HepG2 (cell line): ENCODE results near the gene BRMS1. TPM values are rescaled to one million over a fixed set of nuclear protein-coding genes. Genes with fewer than 3 reads are reported as not detected.
A peak's percentile ranks its signal among the peaks of the same experiment; 100 is the strongest.

Source experiments
- ARID4A ChIP-seq: sonication (generic); formaldehyde crosslinking; IDR thresholded peaks from 2 replicates; pipeline ENCODE4 v1.5.0; 2020; ENCODE audit warnings: mild to moderate bottlenecking, missing genetic modification reagents, borderline replicate concordance
- ARID5B ChIP-seq: IDR thresholded peaks from 2 replicates; pipeline ENCODE4 v1.4.0; 2020; ENCODE audit warnings: mild to moderate bottlenecking, missing genetic modification reagents
- CSRNP2 ChIP-seq: sonication (generic); formaldehyde crosslinking; conservative IDR thresholded peaks from 2 replicates; pipeline ENCODE4 v1.8.0; 2022; ENCODE audit warnings: low read depth, missing genetic modification reagents
- DPF2 ChIP-seq: sonication (generic); formaldehyde crosslinking; IDR thresholded peaks from 2 replicates; pipeline ENCODE4 v1.4.0; 2020; ENCODE audit warnings: mild to moderate bottlenecking, low read depth, missing genetic modification reagents, borderline replicate concordance
- HOXA9 ChIP-seq: sonication (generic); formaldehyde crosslinking; IDR thresholded peaks from 2 replicates; pipeline ENCODE4 v1.8.1; 2022; ENCODE audit warnings: missing genetic modification reagents, mild to moderate bottlenecking, moderate library complexity, borderline replicate concordance
- ISX ChIP-seq: sonication (generic); formaldehyde crosslinking; conservative IDR thresholded peaks from 2 replicates; pipeline ENCODE4 v1.5.0; 2020; ENCODE audit warnings: missing genetic modification reagents
- NFKBIZ ChIP-seq: IDR thresholded peaks from 2 replicates; pipeline ENCODE4 v1.6.1; 2018; ENCODE audit warnings: missing genetic modification reagents, missing compliant biosample characterization
- RCOR2 ChIP-seq: IDR thresholded peaks from 2 replicates; pipeline ENCODE4 v1.6.1; 2016; ENCODE audit warnings: missing biosample characterization, missing genetic modification reagents
- SMAD3 ChIP-seq: sonication (generic); formaldehyde crosslinking; IDR thresholded peaks from 2 replicates; pipeline ENCODE4 v1.4.0; 2020; ENCODE audit warnings: missing genetic modification reagents
- THRA ChIP-seq: sonication (generic); formaldehyde crosslinking; IDR thresholded peaks from 2 replicates; pipeline ENCODE4 v1.4.0; 2020; ENCODE audit warnings: missing genetic modification reagents, borderline replicate concordance
- TRAFD1 ChIP-seq: sonication (generic); formaldehyde crosslinking; IDR thresholded peaks from 2 replicates; pipeline ENCODE4 v1.5.1; 2020; ENCODE audit warnings: missing genetic modification reagents, mild to moderate bottlenecking, borderline replicate concordance
- ZC3H4 ChIP-seq: sonication (generic); formaldehyde crosslinking; IDR thresholded peaks from 2 replicates; pipeline ENCODE4 v1.4.0; 2020; ENCODE audit warnings: missing genetic modification reagents, borderline replicate concordance
- ZNF331 ChIP-seq: sonication (generic); formaldehyde crosslinking; IDR thresholded peaks from 2 replicates; pipeline ENCODE4 v1.4.0; 2020; ENCODE audit warnings: missing genetic modification reagents
- ZNF605 ChIP-seq: sonication (generic); formaldehyde crosslinking; IDR thresholded peaks from 2 replicates; pipeline ENCODE4 v1.8.0; 2022; ENCODE audit warnings: mild to moderate bottlenecking, missing genetic modification reagents
- polyA plus RNA-seq, 8 experiments: library from polyadenylated mRNA; depleted of rRNA in 3 of 8; stranded (reverse) in 7 of 8; unstranded in 1 of 8; fragments of >200 nt; fragmentation: Illumina TruSeq in 4 of 8; extraction: Trizol in 4 of 8; gene quantifications; 2 replicates each; pipeline versions ENCODE4 v1.2.1 to v1.2.3, GENCODE V29; 2011 to 2016; ENCODE audit warnings: low read depth in 4 of 8, missing spikeins in 1 of 8, mixed read lengths in 1 of 8; ENCODE audit not compliant: insufficient read depth in 1 of 8
- total RNA-seq, 5 experiments: library from RNA; depleted of rRNA; stranded (reverse); fragments of >200 nt; fragmentation: Illumina TruSeq; extraction: Trizol; gene quantifications; 2 replicates each; pipeline ENCODE4 v1.2.3, GENCODE V29; 2016; ENCODE audit warnings: low read depth in 1 of 5

BRMS1 gene
- total and polyA plus RNA-seq, 2 of the 13 experiments (the other 11 are each of a cell fraction or from before 2014, with no cell fraction given), result 15.8 to 55.7 TPM

GRCh38 chr11:66347425-66348276 is 2.7 kb upstream of the BRMS1 start, which contains the start of gene B4GAT1 (continued):
- TF ChIP-seq THRA (CRISPR knock-in tag) (peak; percentile 38; the same call in 1 of the 2 replicates), ZC3H4 (CRISPR knock-in tag) (0 out of 2 replicates have a peak, but pooled peaks have one; percentile 63), RCOR2 (CRISPR knock-in tag) (peak; percentile 58; the same call in 1 of the 2 replicates), DPF2 (0 out of 2 replicates have a peak, but pooled peaks have one; percentile 41), TRAFD1 (CRISPR knock-in tag) (no peak), ZNF605 (CRISPR knock-in tag) (peak; percentile 74; the same call in 1 of the 2 replicates), ARID4A (CRISPR knock-in tag) (peak; percentile 57; the same call in 1 of the 2 replicates), SMAD3 (CRISPR knock-in tag) (peak; percentile 79; the same call in 1 of the 2 replicates), CSRNP2 (CRISPR knock-in tag) (no peak), HOXA9 (CRISPR knock-in tag) (no peak; the same call in 1 of the 2 replicates), NFKBIZ (CRISPR knock-in tag) (peak; percentile 78; the same call in 1 of the 2 replicates), ZNF331 (peak; percentile 21; the same call in 1 of the 2 replicates), ISX (CRISPR knock-in tag) (no peak), ARID5B (CRISPR knock-in tag) (peak; percentile 58)
